Hepatocyte (in vitro differentiated cells): Measurements from ENCODE around the gene KIAA0753.

ENCODE experiments used
- CTCF ChIP-seq: fragments of 200-600 bp; sonication (generic); IDR thresholded peaks from 2 replicates; pipeline ENCODE4 v1.5.1; 2016; ENCODE audit warnings: antibody characterized with exemption, mild to moderate bottlenecking; ENCODE audit not compliant: poor library complexity
- EZH2phosphoT487 ChIP-seq: fragments of 200-600 bp; sonication (generic); IDR thresholded peaks from one replicate; pipeline ENCODE4 v1.6.1; 2018; ENCODE audit warnings: antibody characterized with exemption, mild to moderate bottlenecking, low read depth, moderate library complexity; ENCODE audit not compliant: unreplicated experiment, severe bottlenecking

GRCh38 chr17:6683730-6684459 is 43.4 kb upstream of the KIAA0753 start:
- no peak for TF ChIP-seq CTCF
- no peak for TF ChIP-seq EZH2phosphoT487
